ENCODE results near the gene CMPK1. TPM values are rescaled to one million over a fixed set of nuclear protein-coding genes. Genes with fewer than 3 reads are reported as not detected.

Gene CMPK1
- total RNA-seq, 2 donors from 2014 or later = 62.0 to 70.3 TPM

GRCh38 chr1:47347735-47348134, 14.1 kb downstream of the CMPK1 start:
- WGBS, 2 donors = 77 to 84% methylated on average over 9 of the region's 9 CpGs
- peaks cover 12% of the 10 kb centered on the region for H3K4me1 ChIP-seq
- no peak for DNase-seq
- H3K9me3 ChIP-seq = no peaks in the 10 kb centered on the region
- no peak overlapping the region for H3K4me3 ChIP-seq
- H3K27me3 ChIP-seq = no peaks in the 10 kb centered on the region
- no peak for ATAC-seq
- intact Hi-C loops (cut with DNase I) = no loop called here
- no peak overlapping the region for H3K27ac ChIP-seq
- no peaks in the 10 kb centered on the region for H3K36me3 ChIP-seq (replicated peaks in 1 of 2; ENCODE audit: insufficient read depth in 1 of 2, low read depth in 2 of 2)
- no peak for TF ChIP-seq CTCF (IDR thresholded peaks at IDR 0.05)
- no peak for TF ChIP-seq POLR2A (IDR thresholded peaks at IDR 0.05)

- no peaks in the 10 kb centered on the region for H3K36me3 ChIP-seq (replicated peaks in 1 of 2; ENCODE audit: insufficient read depth in 1 of 2, low read depth in 2 of 2)
- TF ChIP-seq CTCF (IDR thresholded peaks at IDR 0.05) (no peak), POLR2A (IDR thresholded peaks at IDR 0.05) (no peak)
- no peak overlapping the region for H3K27ac ChIP-seq
- DNase-seq = no peak
- H3K4me3 ChIP-seq = no peak overlapping the region
- H3K27me3 ChIP-seq = no peaks in the 10 kb centered on the region
- WGBS, 2 donors = 63 to 68% methylated on average over 1 of the region's 1 CpG
- ATAC-seq = no peak
- H3K9me3 ChIP-seq = no peaks in the 10 kb centered on the region
- H3K4me1 ChIP-seq = peaks cover 12% of the 10 kb centered on the region
- intact Hi-C loops (cut with DNase I) = no loop called here
Observed at GRCh38 chr1:47348246-47348645, 14.7 kb downstream of the CMPK1 start.

- Histone ChIP-seq H3K36me3 (replicated peaks in 1 of 2; ENCODE audit: insufficient read depth in 1 of 2, low read depth in 2 of 2) (no peaks in the 10 kb centered on the region), H3K27ac (no peak overlapping the region), H3K9me3 (no peaks in the 10 kb centered on the region), H3K4me3 (no peak overlapping the region), H3K4me1 (peaks cover 12% of the 10 kb centered on the region), H3K27me3 (no peaks in the 10 kb centered on the region)
- intact Hi-C loops (cut with DNase I) = no loop called here
- no peak for DNase-seq
- ATAC-seq = no peak
- no peak for TF ChIP-seq POLR2A (IDR thresholded peaks at IDR 0.05)
- no peak for TF ChIP-seq CTCF (IDR thresholded peaks at IDR 0.05)
- 88 to 100% methylated on average over 2 of the region's 2 CpGs for WGBS, 2 donors
Observed at GRCh38 chr1:47351305-47351704, 17.7 kb downstream of the CMPK1 start.

GRCh38 chr1:47361380-47361779, 27.8 kb downstream of the CMPK1 start:
- no peak overlapping the region for H3K27ac ChIP-seq
- intact Hi-C loops (cut with DNase I) = no loop called here
- no peaks in the 10 kb centered on the region for H3K27me3 ChIP-seq
- ATAC-seq (no peak), DNase-seq (no peak)
- no peaks in the 10 kb centered on the region for H3K36me3 ChIP-seq (replicated peaks in 1 of 2; ENCODE audit: insufficient read depth in 1 of 2, low read depth in 2 of 2)
- H3K9me3 ChIP-seq = no peaks in the 10 kb centered on the region
- H3K4me1 ChIP-seq = no peaks in the 10 kb centered on the region
- H3K4me3 ChIP-seq = no peak overlapping the region
- TF ChIP-seq POLR2A (IDR thresholded peaks at IDR 0.05) (no peak), CTCF (IDR thresholded peaks at IDR 0.05) (no peak)
- WGBS, 2 donors = 81 to 87% methylated on average over 3 of the region's 3 CpGs

- ATAC-seq (no peak), DNase-seq (no peak)
- H3K4me3 ChIP-seq = no peak overlapping the region
- no peaks in the 10 kb centered on the region for H3K27me3 ChIP-seq
- intact Hi-C loops (cut with DNase I) = no loop called here
- 100% methylated on average over 1 of the region's 1 CpG for WGBS, 2 donors
- H3K9me3 ChIP-seq = no peaks in the 10 kb centered on the region
- H3K27ac ChIP-seq = no peak overlapping the region
- no peaks in the 10 kb centered on the region for H3K36me3 ChIP-seq (replicated peaks in 1 of 2; ENCODE audit: insufficient read depth in 1 of 2, low read depth in 2 of 2)
- TF ChIP-seq POLR2A (IDR thresholded peaks at IDR 0.05) = no peak
- TF ChIP-seq CTCF (IDR thresholded peaks at IDR 0.05) = no peak
- no peaks in the 10 kb centered on the region for H3K4me1 ChIP-seq
Observed at GRCh38 chr1:47362828-47363227, 29.2 kb downstream of the CMPK1 start.
